Activated naive CD4-positive, alpha-beta T cell (primary cell): ENCODE results near the gene CTNNBL1.
"Not testable (repeated sequence)": the region's sequence is repeated elsewhere in the genome, so short reads cannot be mapped to it uniquely, and the experiment has no call there.

Source experiments
- DNase-seq, 4 experiments: peaks; one replicate each; lab custom pipeline; 2025; lab: John Stamatoyannopoulos, UW

CTNNBL1 gene

DNA sequence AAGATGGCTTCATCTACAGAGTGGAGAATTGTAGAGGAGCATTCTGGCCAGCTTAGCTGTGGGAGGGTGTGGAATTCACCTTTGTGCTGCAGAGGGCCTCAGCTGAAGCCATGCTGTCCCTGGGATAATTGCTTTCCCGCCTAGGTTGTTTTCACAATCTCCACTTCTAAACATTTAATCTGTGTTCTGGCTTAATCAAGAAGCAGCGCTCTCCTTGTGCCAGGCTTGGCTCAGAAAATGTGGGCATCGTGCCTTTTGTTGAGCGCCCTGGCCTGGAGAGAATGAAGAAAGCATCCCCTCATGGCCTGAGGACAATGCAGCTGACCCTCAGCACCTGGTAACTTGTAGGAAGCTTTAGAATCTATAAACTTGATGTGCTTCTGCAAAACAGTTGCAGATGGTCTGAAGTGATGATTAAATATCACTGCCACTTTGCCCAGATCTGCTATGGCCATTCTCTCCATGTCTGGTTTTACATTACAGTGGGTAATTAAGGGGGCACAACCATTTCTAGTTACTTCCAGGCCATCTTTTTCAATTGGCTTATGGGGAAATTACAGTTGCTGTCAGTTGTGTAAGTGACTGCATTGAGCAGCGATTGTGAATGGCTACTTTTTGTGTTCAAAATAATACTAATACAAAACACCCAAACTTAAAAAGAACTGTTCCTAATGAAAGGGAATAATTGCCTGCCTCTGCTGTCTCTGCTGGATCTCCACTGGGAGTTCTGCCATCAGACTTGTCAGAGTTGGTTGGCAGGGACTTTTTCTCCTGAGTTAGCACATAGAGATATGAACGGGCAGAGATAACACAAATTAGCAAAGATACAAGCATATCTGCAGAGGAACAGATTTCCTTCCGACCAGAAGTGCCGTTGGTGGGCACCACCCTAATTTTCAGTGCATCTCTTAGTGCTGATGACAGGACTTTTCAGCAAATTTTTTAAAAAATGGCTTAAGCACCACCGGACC is 18.4 kb downstream of the CTNNBL1 start:
- DNase-seq, result no peak

DNA sequence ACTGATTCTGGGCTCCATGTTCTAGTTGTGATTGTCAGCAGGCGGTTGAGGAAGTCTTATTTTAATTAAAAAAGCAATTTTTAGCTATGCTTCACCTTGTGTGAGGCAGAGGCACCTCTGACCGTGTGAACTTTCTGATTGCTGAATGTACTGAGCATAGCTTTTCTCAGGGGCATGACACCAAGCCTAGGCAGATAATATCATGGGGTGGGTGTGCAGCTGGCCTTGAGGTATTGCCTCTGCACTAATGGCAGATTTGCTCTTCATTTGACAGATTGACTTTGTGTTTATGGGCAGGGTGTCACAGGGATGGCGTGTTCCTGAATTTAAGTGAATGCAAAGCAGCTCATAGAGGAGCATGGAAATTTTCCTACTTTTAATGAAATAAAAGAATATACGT is 19.6 kb downstream of the CTNNBL1 start:
- no peak for DNase-seq

DNA sequence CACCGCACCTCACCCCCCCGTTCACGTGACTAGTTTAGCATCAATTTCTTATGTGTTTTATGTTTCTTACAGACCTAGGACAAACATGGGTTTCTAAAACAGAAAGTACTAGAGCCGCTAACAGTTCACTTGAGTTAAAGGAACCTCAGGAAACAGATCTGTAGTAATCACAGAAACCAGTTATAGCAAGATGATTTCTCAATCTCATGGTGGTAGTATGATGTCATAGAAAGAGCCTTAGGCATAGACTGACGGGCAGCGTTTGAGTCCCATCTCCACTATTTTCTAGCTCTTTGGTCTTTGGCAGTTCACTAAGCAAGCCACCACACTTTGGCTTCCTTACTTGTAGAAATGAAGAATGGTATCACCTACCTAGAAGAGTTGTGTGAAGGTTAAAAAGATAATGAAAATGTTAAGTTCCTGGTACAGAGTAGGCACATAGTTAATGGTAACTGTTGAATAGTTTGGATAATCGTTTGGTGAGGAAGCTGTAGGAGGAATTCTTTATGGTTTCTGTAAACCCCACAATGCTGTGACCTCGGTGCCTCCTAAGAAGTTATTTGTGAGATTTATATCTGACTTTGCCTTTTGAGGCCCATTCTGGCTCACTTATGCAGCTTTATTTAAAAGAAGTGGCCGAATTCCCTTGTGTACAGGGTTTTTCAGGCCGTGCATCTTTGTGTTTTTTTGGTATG is 21.3 kb downstream of the CTNNBL1 start:
- DNase-seq, result no peak

DNA sequence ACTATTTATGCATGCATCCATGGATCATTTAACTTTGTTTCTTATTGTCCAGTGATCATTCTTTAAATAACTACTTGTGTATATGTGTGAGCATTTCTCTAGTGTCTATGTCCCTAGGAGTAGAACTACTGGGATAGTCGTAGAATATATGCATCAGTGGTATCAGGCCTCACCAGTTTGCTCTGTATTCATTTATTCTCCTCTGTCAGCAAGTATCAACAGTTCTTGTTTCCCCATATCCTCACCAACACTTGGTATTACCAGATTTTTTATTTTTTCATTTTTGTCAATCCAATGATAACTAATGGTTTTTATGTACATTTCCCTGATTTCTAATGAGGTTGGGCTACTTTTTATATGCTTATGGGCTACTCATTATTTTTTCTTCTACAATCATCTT is 27.9 kb downstream of the CTNNBL1 start:
- DNase-seq, result no peak

DNA sequence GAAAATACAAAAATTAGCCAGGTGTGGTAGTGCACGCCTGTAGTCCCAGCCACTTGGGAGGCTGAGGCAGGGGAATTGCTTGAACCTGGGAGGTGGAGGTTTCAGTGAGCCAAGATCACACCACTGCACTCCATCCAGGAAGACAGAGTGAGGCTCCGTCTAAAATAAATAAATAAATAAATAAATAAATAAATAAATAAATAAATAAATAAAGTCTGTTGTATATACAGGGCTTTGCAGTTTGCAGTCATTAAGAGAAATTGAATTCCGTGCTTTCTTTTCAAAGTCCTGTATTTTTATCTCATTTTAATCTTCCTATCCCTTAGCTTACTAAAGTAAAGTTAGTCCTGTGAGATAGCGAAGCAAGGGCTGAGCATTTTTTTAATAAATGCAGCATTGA is 28.5 kb downstream of the CTNNBL1 start:
- DNase-seq, result not testable (repeated sequence)

DNA sequence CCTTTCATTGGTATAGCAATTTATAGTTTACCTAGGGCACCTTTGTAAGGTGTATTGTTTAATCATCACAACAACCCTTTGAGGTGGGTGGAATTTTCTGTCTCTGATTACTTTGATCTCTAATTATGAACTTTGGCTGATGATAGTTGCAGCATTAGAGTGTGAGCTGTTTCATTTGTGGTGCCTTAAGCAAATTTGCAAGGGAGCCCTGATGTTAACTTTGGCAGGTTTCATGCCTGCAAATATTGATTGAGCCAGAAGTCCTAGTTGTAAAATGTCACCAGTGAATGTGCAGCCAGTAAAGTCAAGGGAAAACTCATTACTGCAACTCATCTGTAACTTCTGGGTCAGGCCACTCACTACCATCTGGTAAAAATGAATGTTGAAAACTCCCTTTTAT is 29.8 kb downstream of the CTNNBL1 start:
- DNase-seq, result no peak

DNA sequence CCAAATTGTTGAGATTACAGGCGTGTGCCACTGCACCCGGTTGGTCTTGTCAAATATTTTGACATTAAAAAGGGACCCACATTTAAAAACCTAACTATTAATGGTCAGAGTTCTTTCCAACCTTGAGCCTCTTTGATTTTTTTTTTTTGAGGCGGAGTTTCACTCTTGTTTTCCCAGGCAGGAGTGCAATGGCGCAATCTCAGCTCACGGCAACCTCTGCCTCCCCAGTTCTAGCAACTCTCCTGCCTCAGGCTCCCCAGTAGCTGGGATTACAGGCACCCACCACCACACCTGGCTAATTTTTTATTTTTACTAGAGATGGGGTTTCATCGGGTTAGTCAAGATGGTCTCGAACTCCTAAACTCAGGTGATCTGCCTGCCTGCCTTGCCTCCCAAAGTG is 31.3 kb downstream of the CTNNBL1 start:
- no peak for DNase-seq

DNA sequence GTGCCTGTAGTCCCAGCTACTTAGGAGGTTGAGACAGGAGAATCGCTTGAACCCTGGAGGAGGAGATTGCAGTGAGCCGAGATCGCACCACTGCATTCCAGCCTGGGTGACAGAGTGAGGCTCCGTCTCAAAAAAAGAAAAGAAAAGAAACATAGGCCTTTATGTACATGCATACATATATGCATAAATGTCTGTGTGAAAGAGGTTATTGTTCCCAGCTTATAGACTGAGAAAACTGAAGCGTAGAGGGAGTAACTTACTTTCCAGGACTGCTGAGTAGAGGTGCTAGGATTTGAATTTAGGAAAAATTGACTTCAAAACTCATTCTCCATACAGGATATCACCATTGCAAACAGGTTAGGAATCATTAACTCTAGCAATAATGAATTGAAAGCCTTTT is 32.0 kb downstream of the CTNNBL1 start:
- DNase-seq, result no peak

DNA sequence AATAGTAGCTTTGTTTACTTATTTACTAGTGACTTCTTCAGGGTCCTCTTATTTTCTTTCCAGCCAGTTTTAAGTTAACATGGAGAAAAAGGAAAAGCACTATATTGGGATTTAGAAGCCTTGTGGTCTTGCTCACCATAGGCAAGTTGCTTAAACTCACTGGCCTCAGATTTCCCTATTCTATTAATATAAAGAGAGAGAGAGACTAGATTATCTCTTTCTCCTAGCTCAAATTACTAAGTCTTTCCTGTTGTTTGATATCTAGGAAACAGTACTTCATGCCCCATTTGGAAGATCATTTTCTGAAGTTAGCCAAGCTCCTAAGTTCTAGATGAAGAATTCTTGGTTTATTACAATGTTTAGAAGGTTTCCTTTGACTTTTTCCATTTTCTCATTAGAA is 32.5 kb downstream of the CTNNBL1 start:
- DNase-seq, result no peak

DNA sequence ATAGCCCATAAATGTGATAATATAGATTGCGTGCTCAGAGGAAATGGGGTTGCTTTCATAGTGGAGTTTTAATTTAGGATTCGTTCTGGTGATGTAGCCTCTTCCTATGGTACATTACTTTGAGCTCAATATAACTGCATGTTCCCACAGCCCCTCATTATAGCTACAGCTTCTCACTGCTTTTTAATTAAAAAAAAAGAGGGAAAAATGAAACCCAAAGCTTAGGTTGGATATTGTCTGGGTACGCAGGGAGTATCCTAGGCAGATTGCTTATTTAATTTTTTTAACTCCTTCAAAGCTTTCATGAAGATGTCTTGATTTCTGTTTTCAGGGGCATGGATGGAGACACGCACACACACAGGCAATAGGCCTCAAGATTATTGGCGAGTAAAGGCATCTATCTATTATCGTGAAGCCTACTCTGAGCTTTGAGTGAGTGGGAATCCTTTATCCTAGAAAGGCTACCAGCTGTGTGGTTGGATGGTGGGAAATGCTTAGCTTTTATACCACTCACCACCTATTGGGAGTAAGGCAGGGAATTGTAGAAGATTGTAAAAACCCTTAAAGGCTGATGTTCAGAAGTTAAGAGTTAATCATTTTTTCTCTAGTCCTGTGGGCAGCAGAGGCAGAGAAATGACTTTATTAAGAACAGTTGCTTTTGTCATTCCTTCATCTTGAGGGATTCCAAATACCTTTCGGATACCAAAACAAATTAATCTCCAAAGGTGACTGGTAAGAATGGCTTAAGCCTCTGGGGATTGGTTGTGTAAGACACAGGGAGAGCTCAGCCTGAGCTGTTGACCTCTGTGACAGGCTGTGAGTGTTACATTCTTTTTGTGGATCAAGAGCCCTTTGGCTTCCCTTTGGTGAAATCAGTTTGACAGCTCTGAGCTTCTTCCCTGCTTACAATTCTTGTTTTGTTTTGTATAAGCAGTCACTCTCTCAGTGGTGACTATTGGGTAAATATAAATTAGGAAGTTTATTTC is 33.4 kb downstream of the CTNNBL1 start:
- DNase-seq, result no peak

DNA sequence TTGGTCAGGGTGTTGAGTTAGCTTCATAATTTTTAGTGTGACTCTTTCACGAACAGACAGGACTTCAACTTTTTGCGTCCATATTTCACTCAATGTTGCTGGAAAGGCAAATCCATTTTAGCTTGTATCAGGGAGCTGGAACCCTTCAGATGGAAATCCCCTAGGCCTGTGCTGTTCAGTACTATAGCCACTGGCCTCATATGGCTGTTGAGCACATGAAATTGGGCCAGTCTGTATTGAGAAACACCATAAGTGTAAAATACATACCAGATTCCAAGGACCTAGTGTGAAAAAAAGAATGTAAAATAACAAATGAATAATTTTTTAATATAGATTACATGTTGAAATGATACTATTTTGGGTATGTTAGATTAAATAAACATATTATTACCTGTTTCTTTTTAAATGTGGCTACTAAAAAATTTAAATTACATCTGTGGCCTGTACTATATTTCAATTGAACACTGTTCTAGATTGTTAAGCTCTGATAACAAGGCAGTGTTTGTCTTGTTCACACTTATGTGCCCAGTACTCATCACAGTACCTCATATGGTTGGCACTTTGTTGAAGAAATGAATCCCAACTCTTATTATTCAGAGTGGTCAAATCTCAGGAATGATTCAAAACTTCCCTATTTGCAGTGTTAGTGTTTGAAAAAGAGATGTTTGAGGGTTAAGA is 34.3 kb downstream of the CTNNBL1 start:
- DNase-seq, result no peak

DNA sequence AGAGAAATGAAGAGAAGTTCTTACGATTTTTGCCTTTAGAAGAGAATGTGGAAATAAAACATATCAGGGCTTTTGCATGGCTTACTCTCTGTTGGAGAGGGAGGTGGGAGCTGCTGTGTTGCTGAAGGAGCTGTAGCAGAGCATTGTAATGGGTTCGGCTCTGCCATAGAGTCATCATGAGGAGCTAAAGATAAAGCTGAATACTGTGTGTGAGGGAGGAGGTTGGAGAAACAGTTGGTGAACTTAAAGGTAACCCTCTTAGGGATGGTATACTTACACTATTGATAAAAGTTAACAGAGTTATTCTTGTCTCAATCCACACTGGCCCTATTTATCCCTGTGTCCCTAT is 34.8 kb downstream of the CTNNBL1 start:
- DNase-seq, result no peak

DNA sequence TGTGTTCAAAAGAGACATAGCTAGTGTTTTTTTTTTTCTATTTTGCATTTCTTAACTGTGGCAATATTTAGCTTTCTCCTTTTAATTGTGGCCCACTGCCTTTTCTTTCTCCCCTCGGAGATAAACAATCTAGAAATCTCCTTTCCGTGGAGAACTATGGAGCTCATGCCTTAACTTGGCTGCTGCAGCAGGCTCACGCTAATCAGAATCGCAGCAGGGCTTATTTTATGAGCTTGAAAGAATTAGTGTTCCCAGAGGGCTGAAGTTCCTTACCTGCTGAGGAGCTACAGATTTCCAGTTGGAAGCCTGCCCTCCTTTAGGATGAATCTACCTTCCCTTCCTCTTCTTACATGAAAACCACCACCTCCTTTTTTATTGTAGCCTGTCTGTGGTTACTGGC is 35.6 kb downstream of the CTNNBL1 start:
- no peak for DNase-seq

DNA sequence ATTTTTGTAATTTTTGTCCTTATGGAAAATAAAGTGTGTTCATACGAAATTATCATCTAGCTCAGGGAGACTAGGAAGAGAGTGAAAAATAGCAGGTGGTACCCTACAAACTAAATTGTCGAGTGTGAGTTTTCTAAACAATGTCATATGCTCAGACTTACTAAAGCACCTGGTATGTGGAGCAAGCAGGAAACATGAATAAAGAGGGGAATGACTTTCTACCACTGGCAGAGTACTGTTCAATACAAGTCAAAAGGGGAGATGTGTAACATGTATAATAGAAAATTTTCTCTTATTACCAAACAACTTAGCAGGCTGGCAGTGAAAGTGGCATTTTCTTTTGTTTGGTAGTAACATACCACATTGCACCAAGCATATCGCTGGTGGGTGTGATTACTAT is 36.1 kb downstream of the CTNNBL1 start:
- no peak for DNase-seq

DNA sequence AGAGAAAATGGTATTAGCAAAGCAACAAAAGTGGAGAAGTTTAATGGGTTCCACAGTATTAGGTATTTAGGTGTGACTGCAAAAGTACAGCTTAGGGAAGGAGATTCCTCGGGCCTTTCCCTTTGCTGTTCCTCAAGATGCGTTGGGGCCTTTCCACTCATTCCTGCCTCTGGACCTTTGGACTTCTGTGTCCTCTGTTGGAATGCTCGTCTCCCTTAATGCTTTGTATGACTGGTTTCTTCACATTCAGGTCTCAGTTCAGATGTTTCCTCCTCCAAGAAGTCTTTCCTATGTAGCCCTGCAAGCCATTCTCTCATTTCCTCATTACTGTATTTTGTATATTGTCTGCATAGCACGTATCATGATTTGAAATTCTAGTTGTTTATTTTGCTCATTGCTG is 39.6 kb downstream of the CTNNBL1 start:
- no peak for DNase-seq

DNA sequence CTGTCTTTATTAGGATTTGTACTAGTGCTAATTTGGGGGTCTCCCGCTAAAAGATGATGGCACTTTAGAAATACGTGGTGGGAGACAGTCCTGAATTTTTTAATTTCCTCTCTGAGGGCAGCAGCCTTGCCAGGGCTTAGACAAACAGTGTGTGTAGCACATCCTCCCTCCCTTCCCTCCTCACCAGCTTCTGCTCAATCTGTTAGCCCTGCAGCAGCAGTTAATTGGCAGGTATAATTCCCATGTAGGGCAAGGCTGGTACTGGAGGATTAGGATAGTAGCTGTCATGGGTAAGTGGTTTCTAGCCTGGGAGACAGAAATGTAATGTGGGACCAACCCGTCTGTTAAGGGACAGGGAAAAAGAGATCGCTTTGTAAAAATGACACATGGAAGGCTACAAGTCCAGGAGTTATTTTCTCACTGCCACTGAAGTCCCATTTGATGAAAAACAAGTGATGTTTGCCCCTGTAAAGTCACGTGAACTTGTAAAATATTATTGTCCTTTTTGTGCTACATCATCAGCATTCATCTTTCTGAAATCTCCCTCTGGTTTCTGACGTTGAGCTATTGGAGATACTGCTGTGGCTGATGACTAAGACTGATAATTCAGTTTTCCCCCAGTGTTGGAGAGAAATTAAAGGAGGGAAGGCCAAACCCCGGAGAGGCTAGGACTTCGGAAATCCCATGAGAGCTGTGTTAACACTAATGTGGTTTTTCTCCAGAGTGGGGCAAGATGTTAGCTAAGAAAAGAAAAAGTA is 40.6 kb downstream of the CTNNBL1 start:
- no peak for DNase-seq

DNA sequence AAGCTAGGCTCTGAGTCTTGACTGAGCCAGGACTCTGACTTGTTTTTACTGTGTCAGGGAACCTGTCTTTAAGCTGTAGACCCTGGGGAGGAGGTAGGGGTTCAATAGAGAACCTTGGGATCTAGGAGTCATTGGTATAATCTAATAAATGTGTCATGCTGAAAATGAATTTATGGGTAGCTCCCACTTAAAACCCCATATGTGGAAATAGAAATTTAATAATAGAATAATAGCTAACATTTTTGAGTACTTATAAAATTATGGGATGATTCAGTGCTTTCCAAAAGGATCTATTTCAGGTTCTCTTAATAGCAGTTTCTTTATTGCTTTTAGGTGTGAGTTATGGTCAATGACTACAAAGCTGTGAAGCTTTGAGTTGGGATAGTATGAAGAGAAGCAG is 41.7 kb downstream of the CTNNBL1 start:
- no peak for DNase-seq

DNA sequence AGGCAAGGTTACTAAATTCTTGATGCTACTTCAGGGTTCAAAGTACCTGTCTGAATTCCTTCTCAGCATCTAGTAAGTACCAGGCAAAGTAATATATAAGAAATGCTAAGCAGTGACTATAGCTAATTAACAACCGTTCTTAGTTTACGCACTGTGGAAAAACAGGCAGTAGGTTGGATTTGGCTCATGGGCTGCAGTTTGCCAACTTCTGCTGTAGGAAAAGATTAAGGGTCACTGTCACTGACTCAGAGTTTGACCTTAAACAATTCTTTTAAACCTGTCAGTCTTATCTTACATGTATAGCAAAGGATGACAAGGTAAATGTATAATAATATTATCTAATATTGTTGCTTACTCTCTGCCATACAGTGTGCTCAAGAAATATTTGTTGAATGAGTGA is 42.3 kb downstream of the CTNNBL1 start:
- no peak for DNase-seq

DNA sequence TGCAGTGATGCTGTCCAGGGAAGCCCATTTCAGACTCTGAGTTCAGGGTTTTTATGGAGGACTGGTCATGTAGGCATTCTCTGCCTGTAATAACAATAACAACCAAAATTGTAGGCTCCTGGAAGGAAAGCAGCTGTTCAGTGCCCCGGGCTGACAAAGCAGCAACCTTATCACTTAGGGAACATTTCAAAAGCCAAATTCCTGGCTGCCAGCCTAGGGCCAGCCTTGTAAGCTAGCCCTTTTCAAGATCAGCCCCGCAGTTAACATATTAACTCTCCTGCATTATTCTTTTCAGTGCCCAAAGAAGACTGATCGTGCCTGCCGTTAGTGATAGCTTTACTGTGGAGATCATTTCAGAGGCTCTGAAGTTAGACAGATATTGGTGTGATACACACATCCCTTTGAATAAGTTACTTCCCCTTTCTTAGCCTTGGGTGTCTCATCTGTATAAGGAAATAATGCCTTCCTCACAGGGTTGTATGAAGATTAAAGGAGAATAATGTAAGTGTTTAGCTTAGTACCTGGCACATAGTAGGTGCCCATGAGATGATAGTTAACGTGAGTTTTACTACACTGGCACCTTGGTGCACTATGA is 44.1 kb downstream of the CTNNBL1 start:
- DNase-seq, result no peak

DNA sequence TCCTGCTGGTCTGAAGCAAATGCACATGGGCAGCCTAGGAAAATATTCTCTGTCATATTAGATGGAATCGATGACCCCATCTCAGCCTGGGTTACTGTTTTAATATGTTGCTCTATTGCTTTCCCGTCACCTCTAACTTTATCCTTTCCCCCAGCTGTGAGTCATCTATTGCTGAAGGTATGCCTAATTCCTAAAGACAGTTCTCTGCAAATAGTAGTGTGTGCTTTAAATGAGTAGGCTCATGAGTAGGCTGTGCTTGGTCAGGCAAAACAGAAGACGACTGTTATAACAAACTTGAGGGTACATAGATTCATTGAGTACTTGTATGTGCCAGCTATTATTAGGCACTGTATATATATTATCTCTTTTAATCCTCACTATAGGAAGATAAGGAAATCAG is 47.2 kb downstream of the CTNNBL1 start:
- no peak for DNase-seq

DNA sequence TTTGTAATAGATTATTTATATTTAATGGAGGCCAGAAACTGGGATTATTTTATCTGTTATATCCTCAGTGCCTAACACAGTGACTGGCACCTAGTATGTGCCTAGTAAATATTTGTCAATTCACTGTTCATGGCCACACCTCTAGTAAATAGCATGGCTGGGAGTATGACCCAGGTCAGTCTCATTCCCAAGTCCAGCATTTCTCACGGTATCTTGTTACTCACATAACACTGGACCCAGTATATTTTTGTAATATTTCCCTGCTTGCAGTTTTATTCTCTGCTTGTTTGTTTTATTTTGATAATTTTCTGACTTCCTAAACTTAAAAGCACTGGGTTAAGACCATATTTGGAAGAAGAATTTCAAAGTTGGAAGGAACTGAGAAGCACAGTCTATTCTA is 47.7 kb downstream of the CTNNBL1 start:
- DNase-seq, result no peak
